GM23338 (cell line): Measurements from ENCODE around the gene SH2D4B. TPM values are rescaled to one million over a fixed set of nuclear protein-coding genes. Genes with fewer than 3 reads are reported as not detected.

Experiments
- ATAC-seq: fragments of 200-7000 bp; cut with Tn5 transposase; 3 replicates; pipeline ENCODE4 v1.9.1; 2020
- DNase-seq: peaks from one replicate; pipeline ENCODE4 v3.0.0-alpha.2; 2015; ENCODE audit warnings: low spot score
- H2AFZ ChIP-seq: fragments of 200-600 bp; sonication (generic); 2 replicates; pipeline ENCODE4 v1.8.0; 2016; ENCODE audit warnings: antibody characterized with exemption, mild to moderate bottlenecking, moderate library complexity
- H3F3A ChIP-seq: fragments of 200-600 bp; sonication (generic); replicated peaks from 2 replicates; pipeline ENCODE4 v1.8.0; 2017; ENCODE audit warnings: antibody characterized with exemption, mixed run types, low read depth
- H3K27ac ChIP-seq: fragments of 200-600 bp; sonication (generic); 2 replicates; pipeline ENCODE4 v1.6.1; 2016; ENCODE audit warnings: low read depth
- H3K27me3 ChIP-seq: fragments of 200-600 bp; sonication (generic); 2 replicates; pipeline ENCODE4 v1.8.0; 2016; ENCODE audit warnings: mild to moderate bottlenecking, mixed run types, moderate library complexity; ENCODE audit not compliant: insufficient read depth
- H3K36me3 ChIP-seq: fragments of 200-600 bp; sonication (generic); 2 replicates; pipeline ENCODE4 v1.8.0; 2016; ENCODE audit warnings: mild to moderate bottlenecking; ENCODE audit not compliant: insufficient read depth
- H3K4me1 ChIP-seq: fragments of 200-600 bp; sonication (generic); 2 replicates; pipeline ENCODE4 v1.8.0; 2016; ENCODE audit warnings: mild to moderate bottlenecking, moderate library complexity; ENCODE audit not compliant: insufficient read depth
- H3K4me2 ChIP-seq: fragments of 200-600 bp; sonication (generic); 2 replicates; pipeline ENCODE4 v1.7.1; 2017; ENCODE audit warnings: mixed run types
- H3K4me3 ChIP-seq: fragments of 200-600 bp; sonication (generic); 2 replicates; pipeline ENCODE4 v1.6.1; 2016; ENCODE audit warnings: mixed run types
- H3K79me2 ChIP-seq: fragments of 200-600 bp; sonication (generic); replicated peaks from 2 replicates; pipeline ENCODE4 v1.8.0; 2017; ENCODE audit warnings: mild to moderate bottlenecking; ENCODE audit not compliant: insufficient read depth
- H3K9me2 ChIP-seq: fragments of 200-600 bp; sonication (generic); 2 replicates; pipeline ENCODE4 v1.8.0; 2017; ENCODE audit not compliant: insufficient read depth
- H4K20me1 ChIP-seq: fragments of 200-600 bp; sonication (generic); replicated peaks from 2 replicates; pipeline ENCODE4 v1.8.0; 2017; ENCODE audit warnings: mild to moderate bottlenecking; ENCODE audit not compliant: insufficient read depth
- H3K27ac Mint-ChIP-seq: 2 replicates; pipeline ENCODE4 v1.8.0; 2020; ENCODE audit warnings: inconsistent platforms, mild to moderate bottlenecking, moderate library complexity, mixed read lengths
- H3K27me3 Mint-ChIP-seq: 3 replicates; pipeline ENCODE4 v1.8.0; 2022; ENCODE audit warnings: low read depth, mild to moderate bottlenecking, moderate library complexity, mixed read lengths, inconsistent platforms; ENCODE audit not compliant: insufficient read depth, poor library complexity
- H3K36me3 Mint-ChIP-seq: 3 replicates; pipeline ENCODE4 v1.8.0; 2021; ENCODE audit warnings: low read depth, mild to moderate bottlenecking, inconsistent platforms, moderate library complexity, mixed read lengths
- H3K4me1 Mint-ChIP-seq: 3 replicates; pipeline ENCODE4 v1.8.0; 2020; ENCODE audit warnings: mild to moderate bottlenecking, inconsistent platforms, mixed read lengths
- H3K4me3 Mint-ChIP-seq: 3 replicates; pipeline ENCODE4 v1.8.0; 2021; ENCODE audit warnings: moderate library complexity, mild to moderate bottlenecking, inconsistent platforms, mixed read lengths
- H3K9me3 Mint-ChIP-seq: 3 replicates; pipeline ENCODE4 v1.8.0; 2020; ENCODE audit warnings: moderate library complexity, mild to moderate bottlenecking, inconsistent platforms, mixed read lengths
- CREB1 ChIP-seq: fragments of 250-450 bp; sonication (Bioruptor Pico); IDR thresholded peaks from 2 replicates; pipeline ENCODE4 v1.5.0; 2020; ENCODE audit warnings: low read depth, mild to moderate bottlenecking, moderate library complexity
- EZH2 ChIP-seq: fragments of 200-600 bp; sonication (generic); IDR thresholded peaks from one replicate; pipeline ENCODE4 v1.8.0; 2017; ENCODE audit warnings: antibody characterized with exemption, mild to moderate bottlenecking, low read depth; ENCODE audit not compliant: unreplicated experiment
- EZH2phosphoT487 ChIP-seq: fragments of 200-600 bp; sonication (generic); IDR thresholded peaks from one replicate; pipeline ENCODE4 v1.8.1; 2018; ENCODE audit warnings: antibody characterized with exemption; ENCODE audit not compliant: unreplicated experiment
- JUNB ChIP-seq: IDR thresholded peaks from one replicate; pipeline ENCODE4 v1.6.1; 2016; ENCODE audit warnings: antibody characterized with exemption; ENCODE audit not compliant: unreplicated experiment
- POLR2AphosphoS5 ChIP-seq: IDR thresholded peaks from 2 replicates; pipeline ENCODE4 v1.6.1; 2016; ENCODE audit warnings: antibody characterized with exemption, low read depth
- REST ChIP-seq: IDR thresholded peaks from one replicate; pipeline ENCODE4 v1.6.1; 2018; ENCODE audit warnings: antibody characterized with exemption; ENCODE audit not compliant: unreplicated experiment
- STAT1 ChIP-seq: IDR thresholded peaks from one replicate; pipeline ENCODE4 v1.6.1; 2016; ENCODE audit warnings: antibody characterized with exemption; ENCODE audit not compliant: unreplicated experiment
- ZNF114 ChIP-seq: fragments of 250-450 bp; sonication (Bioruptor Pico); IDR thresholded peaks from 2 replicates; pipeline ENCODE4 v1.5.0; 2020; ENCODE audit warnings: mild to moderate bottlenecking, moderate library complexity
- polyA plus RNA-seq: library from polyadenylated mRNA; unstranded; fragments of >200 nt; fragmentation: Nextera tagmentation; extraction: Ambion mirVana; gene quantifications from 2 replicates; pipeline ENCODE4 v1.2.1, GENCODE V29; 2016
- total RNA-seq: library from RNA; depleted of rRNA; stranded (reverse); fragments of >200 nt; shearing (Covaris generic); gene quantifications from 2 replicates; pipeline ENCODE4 v1.2.3, GENCODE V29; 2014
- TF ChIP-seq, protein P1 (sequence below): fragments of 250-450 bp; sonication (Bioruptor Pico); IDR thresholded peaks from 2 replicates; pipeline ENCODE4 v1.5.0; 2020; ENCODE audit warnings: mild to moderate bottlenecking, moderate library complexity
- TF ChIP-seq, protein P2 (sequence below): IDR thresholded peaks from 2 replicates; pipeline ENCODE4 v1.6.1; 2016; ENCODE audit warnings: antibody characterized with exemption

Gene SH2D4B
- total and polyA plus RNA-seq, 2 experiments from 2014 or later = 0.08 TPM; not detected in 1

GRCh38 chr10:80523773-80524172 is 13.9 kb upstream of the SH2D4B start:
- Histone ChIP-seq H3K4me3 (no peak overlapping the region), H2AFZ (no peak overlapping the region), H3K79me2 (no peaks in the 10 kb centered on the region), H3K9me2 (no peaks in the 10 kb centered on the region), H3K27me3 (no peaks in the 10 kb centered on the region), H3K36me3 (no peaks in the 10 kb centered on the region), H3K27ac (no peak overlapping the region), H3F3A (no peaks in the 10 kb centered on the region), H3K4me1 (peaks cover 4% of the 10 kb centered on the region; the same call in 1 of the 2 replicates), H3K4me2 (no peak overlapping the region), H4K20me1 (no peaks in the 10 kb centered on the region; the same call in 1 of the 2 replicates)
- no peak for ATAC-seq
- TF ChIP-seq ZNF114 (no peak), POLR2AphosphoS5 (no peak), STAT1 (no peak)
- H3K27ac Mint-ChIP-seq = no peak overlapping the region
- H3K4me1 Mint-ChIP-seq = peaks cover 19% of the 10 kb centered on the region
- no peak for DNase-seq
- H3K27me3 Mint-ChIP-seq = peaks cover 17% of the 10 kb centered on the region
- H3K9me3 Mint-ChIP-seq = no peaks in the 10 kb centered on the region; the same call in 2 of the 3 replicates
- peaks cover 19% of the 10 kb centered on the region for H3K36me3 Mint-ChIP-seq
- no peak overlapping the region for H3K4me3 Mint-ChIP-seq

- H3K4me2 ChIP-seq = no peak overlapping the region
- H2AFZ ChIP-seq = no peak overlapping the region
- no peak overlapping the region for H3K4me3 ChIP-seq
- H3F3A ChIP-seq = no peaks in the 10 kb centered on the region
- H3K27me3 Mint-ChIP-seq = peaks cover 16% of the 10 kb centered on the region
- peaks cover 4% of the 10 kb centered on the region; the same call in 1 of the 2 replicates for H3K4me1 ChIP-seq
- no peak overlapping the region for H3K27ac ChIP-seq
- DNase-seq = no peak
- no peaks in the 10 kb centered on the region for H3K9me2 ChIP-seq
- ATAC-seq = peak; percentile 13; the same call in 1 of the 3 replicates
- no peaks in the 10 kb centered on the region for H3K79me2 ChIP-seq
- no peaks in the 10 kb centered on the region; the same call in 1 of the 2 replicates for H4K20me1 ChIP-seq
- H3K27ac Mint-ChIP-seq = 0 out of 2 replicates have a peak overlapping the region, but pooled peaks have one; percentile 56
- H3K36me3 ChIP-seq = no peaks in the 10 kb centered on the region
- no peaks in the 10 kb centered on the region for H3K27me3 ChIP-seq
- H3K36me3 Mint-ChIP-seq = peaks cover 14% of the 10 kb centered on the region
- peaks cover 19% of the 10 kb centered on the region for H3K4me1 Mint-ChIP-seq
- no peaks in the 10 kb centered on the region; the same call in 2 of the 3 replicates for H3K9me3 Mint-ChIP-seq
- no peak overlapping the region for H3K4me3 Mint-ChIP-seq
- TF ChIP-seq JUNB (no peak), CREB1 (CRISPR knock-in tag) (no peak), EZH2phosphoT487 (no peak), STAT1 (no peak), ZNF114 (no peak), EZH2 (no peak), REST (no peak), POLR2AphosphoS5 (no peak)
- TF ChIP-seq, protein P1, sequence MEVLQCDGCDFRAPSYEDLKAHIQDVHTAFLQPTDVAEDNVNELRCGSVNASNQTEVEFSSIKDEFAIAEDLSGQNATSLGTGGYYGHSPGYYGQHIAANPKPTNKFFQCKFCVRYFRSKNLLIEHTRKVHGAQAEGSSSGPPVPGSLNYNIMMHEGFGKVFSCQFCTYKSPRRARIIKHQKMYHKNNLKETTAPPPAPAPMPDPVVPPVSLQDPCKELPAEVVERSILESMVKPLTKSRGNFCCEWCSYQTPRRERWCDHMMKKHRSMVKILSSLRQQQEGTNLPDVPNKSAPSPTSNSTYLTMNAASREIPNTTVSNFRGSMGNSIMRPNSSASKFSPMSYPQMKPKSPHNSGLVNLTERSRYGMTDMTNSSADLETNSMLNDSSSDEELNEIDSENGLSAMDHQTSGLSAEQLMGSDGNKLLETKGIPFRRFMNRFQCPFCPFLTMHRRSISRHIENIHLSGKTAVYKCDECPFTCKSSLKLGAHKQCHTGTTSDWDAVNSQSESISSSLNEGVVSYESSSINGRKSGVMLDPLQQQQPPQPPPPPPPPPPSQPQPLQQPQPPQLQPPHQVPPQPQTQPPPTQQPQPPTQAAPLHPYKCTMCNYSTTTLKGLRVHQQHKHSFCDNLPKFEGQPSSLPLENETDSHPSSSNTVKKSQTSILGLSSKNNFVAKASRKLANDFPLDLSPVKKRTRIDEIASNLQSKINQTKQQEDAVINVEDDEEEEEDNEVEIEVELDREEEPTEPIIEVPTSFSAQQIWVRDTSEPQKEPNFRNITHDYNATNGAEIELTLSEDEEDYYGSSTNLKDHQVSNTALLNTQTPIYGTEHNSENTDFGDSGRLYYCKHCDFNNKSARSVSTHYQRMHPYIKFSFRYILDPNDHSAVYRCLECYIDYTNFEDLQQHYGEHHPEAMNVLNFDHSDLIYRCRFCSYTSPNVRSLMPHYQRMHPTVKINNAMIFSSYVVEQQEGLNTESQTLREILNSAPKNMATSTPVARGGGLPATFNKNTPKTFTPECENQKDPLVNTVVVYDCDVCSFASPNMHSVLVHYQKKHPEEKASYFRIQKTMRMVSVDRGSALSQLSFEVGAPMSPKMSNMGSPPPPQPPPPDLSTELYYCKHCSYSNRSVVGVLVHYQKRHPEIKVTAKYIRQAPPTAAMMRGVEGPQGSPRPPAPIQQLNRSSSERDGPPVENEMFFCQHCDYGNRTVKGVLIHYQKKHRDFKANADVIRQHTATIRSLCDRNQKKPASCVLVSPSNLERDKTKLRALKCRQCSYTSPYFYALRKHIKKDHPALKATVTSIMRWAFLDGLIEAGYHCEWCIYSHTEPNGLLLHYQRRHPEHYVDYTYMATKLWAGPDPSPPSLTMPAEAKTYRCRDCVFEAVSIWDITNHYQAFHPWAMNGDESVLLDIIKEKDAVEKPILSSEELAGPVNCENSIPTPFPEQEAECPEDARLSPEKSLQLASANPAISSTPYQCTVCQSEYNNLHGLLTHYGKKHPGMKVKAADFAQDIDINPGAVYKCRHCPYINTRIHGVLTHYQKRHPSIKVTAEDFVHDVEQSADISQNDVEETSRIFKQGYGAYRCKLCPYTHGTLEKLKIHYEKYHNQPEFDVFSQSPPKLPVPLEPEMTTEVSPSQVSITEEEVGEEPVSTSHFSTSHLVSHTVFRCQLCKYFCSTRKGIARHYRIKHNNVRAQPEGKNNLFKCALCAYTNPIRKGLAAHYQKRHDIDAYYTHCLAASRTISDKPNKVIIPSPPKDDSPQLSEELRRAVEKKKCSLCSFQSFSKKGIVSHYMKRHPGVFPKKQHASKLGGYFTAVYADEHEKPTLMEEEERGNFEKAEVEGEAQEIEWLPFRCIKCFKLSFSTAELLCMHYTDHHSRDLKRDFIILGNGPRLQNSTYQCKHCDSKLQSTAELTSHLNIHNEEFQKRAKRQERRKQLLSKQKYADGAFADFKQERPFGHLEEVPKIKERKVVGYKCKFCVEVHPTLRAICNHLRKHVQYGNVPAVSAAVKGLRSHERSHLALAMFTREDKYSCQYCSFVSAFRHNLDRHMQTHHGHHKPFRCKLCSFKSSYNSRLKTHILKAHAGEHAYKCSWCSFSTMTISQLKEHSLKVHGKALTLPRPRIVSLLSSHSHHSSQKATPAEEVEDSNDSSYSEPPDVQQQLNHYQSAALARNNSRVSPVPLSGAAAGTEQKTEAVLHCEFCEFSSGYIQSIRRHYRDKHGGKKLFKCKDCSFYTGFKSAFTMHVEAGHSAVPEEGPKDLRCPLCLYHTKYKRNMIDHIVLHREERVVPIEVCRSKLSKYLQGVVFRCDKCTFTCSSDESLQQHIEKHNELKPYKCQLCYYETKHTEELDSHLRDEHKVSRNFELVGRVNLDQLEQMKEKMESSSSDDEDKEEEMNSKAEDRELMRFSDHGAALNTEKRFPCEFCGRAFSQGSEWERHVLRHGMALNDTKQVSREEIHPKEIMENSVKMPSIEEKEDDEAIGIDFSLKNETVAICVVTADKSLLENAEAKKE (CRISPR knock-in tag) = no peak
- TF ChIP-seq, protein P2, sequence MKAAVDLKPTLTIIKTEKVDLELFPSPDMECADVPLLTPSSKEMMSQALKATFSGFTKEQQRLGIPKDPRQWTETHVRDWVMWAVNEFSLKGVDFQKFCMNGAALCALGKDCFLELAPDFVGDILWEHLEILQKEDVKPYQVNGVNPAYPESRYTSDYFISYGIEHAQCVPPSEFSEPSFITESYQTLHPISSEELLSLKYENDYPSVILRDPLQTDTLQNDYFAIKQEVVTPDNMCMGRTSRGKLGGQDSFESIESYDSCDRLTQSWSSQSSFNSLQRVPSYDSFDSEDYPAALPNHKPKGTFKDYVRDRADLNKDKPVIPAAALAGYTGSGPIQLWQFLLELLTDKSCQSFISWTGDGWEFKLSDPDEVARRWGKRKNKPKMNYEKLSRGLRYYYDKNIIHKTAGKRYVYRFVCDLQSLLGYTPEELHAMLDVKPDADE = no peak
These were observed 13.4 kb upstream of the SH2D4B start for GRCh38 chr10:80524190-80524909.
